K562 (cell line): Measurements from ENCODE around the gene SETDB1. TPM values are rescaled to one million over a fixed set of nuclear protein-coding genes. Genes with fewer than 3 reads are reported as not detected.

Experiments
- ATAC-seq: fragments of 200-7000 bp; cut with Tn5 transposase; 3 replicates; pipeline ENCODE4 v1.9.1; 2020; ENCODE audit warnings: moderate library complexity
- BruUV-seq: library from RNA; stranded (reverse); fragments of 400-500 nt; replicated peaks from 2 replicates; lab custom pipeline; 2021; lab: Mats Ljungman, UMichigan
- CTCF ChIA-PET: fragments of 300-600 bp; formaldehyde crosslinking; extraction: SDS; loops from one replicate; lab custom pipeline; 2021; ENCODE audit warnings: low intra/inter-chr PET ratio; lab: Yijun Ruan, JAX
- POLR2A ChIA-PET: fragments of 300-600, 350-650 bp; sonication (Branson Sonifier 250); formaldehyde crosslinking; extraction: SDS; loops from one replicate; lab custom pipeline; 2021; ENCODE audit warnings: antibody characterized with exemption, inconsistent platforms; lab: Yijun Ruan, JAX
- DNase-seq, 4 experiments: peaks; one replicate each; pipeline versions ENCODE4 v3.0.0 to v3.0.0-alpha.2; 2011 to 2018; ENCODE audit warnings: low spot score in 3 of 4, mixed read lengths in 3 of 4; ENCODE audit errors: extremely low read depth in 1 of 4
- FAIRE-seq: peaks from 2 replicates; lab custom pipeline; 2011; peaks lifted over from hg19 to GRCh38; lab: Jason Lieb, UNC
- H2AFZ ChIP-seq: 2 replicates; pipeline ENCODE4 v1.6.0; 2011; ENCODE audit warnings: low read depth, low read length, control low read depth, inconsistent platforms
- H3K27ac ChIP-seq: fragments of 200-600 bp; 3 replicates; pipeline ENCODE4 v1.8.0; 2011; ENCODE audit warnings: low read depth, mild to moderate bottlenecking, control low read depth, inconsistent platforms, low read length, moderate library complexity, mixed read lengths; ENCODE audit errors: extremely low read depth
- H3K27me3 ChIP-seq, 2 experiments: fragments of 300-600 bp in 1 of 2; 2 replicates in 1 of 2; 3 replicates in 1 of 2; pipeline versions ENCODE4 v1.6.0 to v1.8.0; 2011; ENCODE audit warnings: inconsistent platforms in 2 of 2, low read length in 2 of 2, mild to moderate bottlenecking in 1 of 2, mixed read lengths in 1 of 2, moderate library complexity in 1 of 2; ENCODE audit not compliant: control insufficient read depth in 2 of 2, insufficient read depth in 2 of 2
- H3K36me3 ChIP-seq: fragments of 300-600 bp; 3 replicates; pipeline ENCODE4 v1.8.0; 2011; ENCODE audit warnings: mild to moderate bottlenecking, low read length, inconsistent platforms; ENCODE audit not compliant: control insufficient read depth, insufficient read depth
- H3K4me1 ChIP-seq, 2 experiments: fragments of 200-600 bp in 1 of 2; replicated peaks in 1 of 2; 2 replicates in 1 of 2; 3 replicates in 1 of 2; pipeline versions ENCODE4 v1.5.1 to v1.8.0; 2011; ENCODE audit warnings: inconsistent platforms in 2 of 2, low read length in 2 of 2, mild to moderate bottlenecking in 1 of 2, mixed read lengths in 1 of 2, moderate library complexity in 1 of 2; ENCODE audit not compliant: control insufficient read depth in 2 of 2, insufficient read depth in 2 of 2
- H3K4me2 ChIP-seq: 2 replicates; pipeline ENCODE4 v1.6.1; 2011; ENCODE audit warnings: low read length, control low read depth, inconsistent platforms, mixed read lengths; ENCODE audit not compliant: insufficient read depth
- H3K4me3 ChIP-seq: fragments of 200-600 bp; sonication (generic), shearing (Covaris generic); 2 replicates; pipeline ENCODE4 v1.5.1; 2016; ENCODE audit warnings: control low read depth, inconsistent platforms
- H3K79me2 ChIP-seq: fragments of 200-600 bp; 3 replicates; pipeline ENCODE4 v1.8.0; 2011; ENCODE audit warnings: low read length, inconsistent platforms; ENCODE audit not compliant: control insufficient read depth, insufficient read depth
- H3K9ac ChIP-seq, 2 experiments: 2 replicates each; pipeline versions ENCODE4 v1.6.0 to v1.6.1; 2011; ENCODE audit warnings: low read depth in 2 of 2, low read length in 2 of 2, control low read depth in 1 of 2, inconsistent platforms in 1 of 2, mild to moderate bottlenecking in 1 of 2, mixed read lengths in 1 of 2; ENCODE audit not compliant: insufficient read depth in 1 of 2
- H3K9me1 ChIP-seq: one replicate; pipeline ENCODE4 v1.6.0; 2011; ENCODE audit warnings: inconsistent platforms, mild to moderate bottlenecking, low read length, moderate library complexity; ENCODE audit not compliant: control insufficient read depth, insufficient read depth
- H3K9me3 ChIP-seq: replicated peaks from 2 replicates; pipeline ENCODE4 v1.5.1; 2011; ENCODE audit warnings: low read depth, low read length, inconsistent platforms; ENCODE audit not compliant: control insufficient read depth, insufficient read depth
- H4K20me1 ChIP-seq: replicated peaks from 2 replicates; pipeline ENCODE4 v1.6.1; 2011; ENCODE audit warnings: low read length, inconsistent platforms, mixed read lengths; ENCODE audit not compliant: control insufficient read depth, insufficient read depth
- ATF1 ChIP-seq, 2 experiments: fragments of 450-650 bp in 1 of 2; IDR thresholded peaks; 2 replicates each; pipeline ENCODE4 v1.6.1; 2016; ENCODE audit warnings: missing compliant biosample characterization in 1 of 2, missing genetic modification characterization in 1 of 2
- ATF7 ChIP-seq: fragments of 450-650 bp; IDR thresholded peaks from 2 replicates; pipeline ENCODE4 v1.7.1; 2014; ENCODE audit warnings: mild to moderate bottlenecking, moderate library complexity
- CXXC5 ChIP-seq: fragments of 250-450 bp; sonication (Bioruptor Pico); IDR thresholded peaks from 2 replicates; pipeline ENCODE4 v1.8.0; 2022; ENCODE audit warnings: inconsistent platforms, mild to moderate bottlenecking, moderate library complexity
- FUS ChIP-seq: fragments of 200-400 bp; formaldehyde crosslinking; optimal IDR thresholded peaks from 2 replicates; pipeline ENCODE3; 2017; ENCODE audit warnings: low read depth, low read length
- GATA2 ChIP-seq: sonication (generic); formaldehyde crosslinking; IDR thresholded peaks from 2 replicates; pipeline ENCODE4 v1.4.0; 2020; ENCODE audit warnings: mild to moderate bottlenecking, missing genetic modification reagents
- KHSRP ChIP-seq: fragments of 450-650 bp; IDR thresholded peaks from 2 replicates; pipeline ENCODE4 v1.6.1; 2017
- LEF1 ChIP-seq: fragments of 450-650 bp; IDR thresholded peaks from 2 replicates; pipeline ENCODE4 v1.6.1; 2016; ENCODE audit warnings: mild to moderate bottlenecking
- MTA2 ChIP-seq: fragments of 450-650 bp; IDR thresholded peaks from 2 replicates; pipeline ENCODE4 v1.6.1; 2016; ENCODE audit warnings: low read depth
- NCOA6 ChIP-seq: fragments of 450-650 bp; IDR thresholded peaks from 2 replicates; pipeline ENCODE4 v1.6.1; 2017; ENCODE audit warnings: mild to moderate bottlenecking
- PRPF4 ChIP-seq: fragments of 200-400 bp; formaldehyde crosslinking; IDR thresholded peaks from one replicate; pipeline ENCODE4 v1.6.1; 2017; ENCODE audit warnings: low read length, low read depth, mild to moderate bottlenecking; ENCODE audit not compliant: insufficient read depth, poor library complexity, severe bottlenecking
- ZBTB17 ChIP-seq: fragments of 450-650 bp; formaldehyde crosslinking; IDR thresholded peaks from 2 replicates; pipeline ENCODE4 v1.4.0; 2020; ENCODE audit warnings: mild to moderate bottlenecking
- ZNF324 ChIP-seq: fragments of 250-450 bp; sonication (Bioruptor Pico); IDR thresholded peaks from 2 replicates; pipeline ENCODE4 v1.4.0; 2020; ENCODE audit warnings: mild to moderate bottlenecking
- WGBS: fragments of 100-300 bp; shearing (Covaris generic); methylation state at CpG from one replicate; pipeline ENCODE4 v1.1.6; 2016; ENCODE audit warnings: low coverage, mixed read lengths; ENCODE audit not compliant: insufficient coverage; ENCODE audit errors: missing lambda C conversion rate; 5-methylcytosine and 5-hydroxymethylcytosine counted together
- in situ Hi-C: fragments of 300-500 bp; cut with MboI; formaldehyde crosslinking; loops from 4 replicates; pipeline ENCODE4 v1.15.0; 2018; ENCODE audit warnings: inconsistent platforms, mixed read lengths
- intact Hi-C: fragments of 100-400 bp; cut with micrococcal nuclease; formaldehyde crosslinking; loops from 2 replicates; pipeline ENCODE4 v1.14.2; 2022
- polyA plus RNA-seq, 8 experiments: library from polyadenylated mRNA; depleted of rRNA in 4 of 8; stranded (reverse) in 5 of 8; unstranded in 3 of 8; fragments of >200 nt; fragmentation: Nextera tagmentation in 2 of 8; fragmentation: Illumina TruSeq in 1 of 8; extraction: Ambion mirVana in 2 of 8; extraction: Trizol in 1 of 8; gene quantifications; 2 replicates each; pipeline versions ENCODE4 v1.2.1 to v1.2.3, GENCODE V29; 2011 to 2014; ENCODE audit warnings: inconsistent platforms in 1 of 8, missing spikeins in 1 of 8
- total RNA-seq, 7 experiments: library from RNA; depleted of rRNA in 6 of 7; stranded (reverse); fragments of >200 nt in 6 of 7; fragmentation: Illumina TruSeq in 2 of 7; extraction: Trizol in 2 of 7; gene quantifications; 2 replicates each; pipeline versions ENCODE4 v1.2.1 to v1.2.3, GENCODE V29; 2011 to 2021; ENCODE audit warnings: low replicate concordance in 1 of 7
- TF ChIP-seq, protein P1 (sequence below): sonication (generic); formaldehyde crosslinking; IDR thresholded peaks from 2 replicates; pipeline ENCODE4 v1.9.0; 2022; ENCODE audit warnings: mild to moderate bottlenecking, missing genetic modification reagents

Gene SETDB1
- total and polyA plus RNA-seq, 9 of the 15 experiments (the other 6 are each of a cell fraction or from before 2014, with no cell fraction given) = 21.5 to 64.4 (median 42.0) TPM

DNA sequence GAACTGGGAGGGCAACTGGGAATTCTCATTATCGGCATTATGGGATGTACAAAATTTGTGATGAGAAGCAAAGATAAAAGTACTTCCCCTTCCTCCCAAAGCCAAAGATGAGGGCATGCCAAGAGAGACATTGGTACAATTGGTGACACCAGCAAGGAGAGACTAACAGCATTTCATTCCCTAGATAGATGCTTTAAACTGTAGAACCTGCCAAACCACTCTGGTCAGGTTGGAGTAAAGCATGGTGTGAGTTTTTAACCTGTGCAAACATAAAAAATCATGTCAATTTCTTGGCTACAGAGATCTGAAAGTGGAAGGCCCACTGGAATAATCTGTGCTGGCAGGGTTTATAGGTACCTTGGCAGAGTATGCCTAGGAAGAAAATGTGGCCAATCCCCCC lies 19.8 kb upstream of the SETDB1 start (continued):
- no peak for TF ChIP-seq LEF1
- TF ChIP-seq NCOA6 = no peak
- TF ChIP-seq ZNF324 (CRISPR knock-in tag) = no peak
- no peak for TF ChIP-seq ATF1 (CRISPR knock-in tag; IDR thresholded peaks at IDR 0.05)
- no peak for TF ChIP-seq ATF1 (tag; IDR thresholded peaks at IDR 0.05)
- TF ChIP-seq FUS = no peak

DNA sequence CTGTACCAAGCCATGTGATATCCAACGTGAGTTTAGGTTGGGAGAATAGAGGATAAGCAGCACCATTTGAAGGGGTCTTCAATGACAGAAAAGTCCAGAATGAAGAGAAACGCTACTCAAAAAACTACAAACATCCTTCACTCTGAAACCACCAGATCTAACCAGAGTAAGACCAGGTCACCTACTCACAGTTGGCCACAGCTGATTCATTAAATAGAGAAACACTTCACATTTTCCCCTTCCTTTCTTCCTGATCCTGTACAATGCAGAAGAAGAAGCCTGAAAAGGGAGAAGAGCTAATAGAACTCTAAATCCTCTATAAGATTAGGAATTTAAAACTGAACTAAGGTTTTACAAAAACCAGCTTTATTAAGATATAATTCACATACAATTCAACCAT lies 19.4 kb upstream of the SETDB1 start:
- Histone ChIP-seq H4K20me1 (no peaks in the 10 kb centered on the region), H3K79me2 (no peaks in the 10 kb centered on the region), H3K4me2 (no peak overlapping the region), H3K4me1 (0 out of 5 replicates have a peak, but pooled peaks cover 0 to 2% of the 10 kb centered on the region in 2 experiments), H3K9ac (no peak overlapping the region), H3K4me3 (no peak overlapping the region), H3K27me3 (no peaks in the 10 kb centered on the region), H2AFZ (peak overlapping the region; percentile 89), H3K9me1 (no peaks in the 10 kb centered on the region), H3K36me3 (no peaks in the 10 kb centered on the region), H3K9me3 (no peaks in the 10 kb centered on the region), H3K27ac (peak overlapping the region; percentile 19; the same call in 1 of the 3 replicates)
- peak; percentile 42; the same call in 1 of the 3 replicates for ATAC-seq
- in situ Hi-C loops (no loop called here), intact Hi-C loops (no loop called here)
- FAIRE-seq = no peak
- TF ChIP-seq CXXC5 (no peak), KHSRP (no peak), ZBTB17 (CRISPR knock-in tag) (no peak), PRPF4 (no peak), GATA2 (no peak), MTA2 (no peak), ATF7 (no peak)
- TF ChIP-seq, protein P1, sequence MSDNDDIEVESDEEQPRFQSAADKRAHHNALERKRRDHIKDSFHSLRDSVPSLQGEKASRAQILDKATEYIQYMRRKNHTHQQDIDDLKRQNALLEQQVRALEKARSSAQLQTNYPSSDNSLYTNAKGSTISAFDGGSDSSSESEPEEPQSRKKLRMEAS (CRISPR knock-in tag) = no peak
- WGBS = 46% methylated on average over 2 of the region's 2 CpGs
- CTCF ChIA-PET = no interaction called here
- POLR2A ChIA-PET = interaction anchor here (0.8 kb wide), 1 partner anchor 15 kb away, joined by 3 read pairs; no protein-coding TSS in a partner anchor
- BruUV-seq = no TSS peak
- no peak for DNase-seq
